ENCODE data around the gene SEMA5B.

SEMA5B gene

GRCh38 chr3:122962149-122962548, 65.4 kb downstream of the SEMA5B start:
- H3K18ac ChIP-seq (ENCODE audit: low read length) = no peak overlapping the region
- H3K79me1 ChIP-seq (ENCODE audit: low read length) = no peaks in the 10 kb centered on the region
- H3K27me3 ChIP-seq (ENCODE audit: insufficient read depth, low read length) = no peaks in the 10 kb centered on the region
- no peaks in the 10 kb centered on the region for H3K79me2 ChIP-seq (ENCODE audit: control insufficient read depth, insufficient read depth, low read length, poor library complexity)
- no peak overlapping the region for H3K23ac ChIP-seq (ENCODE audit: low read length)
- H4K91ac ChIP-seq (ENCODE audit: low read depth, low read length) = no peak overlapping the region
- no peak overlapping the region for H3K9ac ChIP-seq (ENCODE audit: low read length)
- no peak overlapping the region for H3K4me2 ChIP-seq (ENCODE audit: low read length)
- no peak overlapping the region for H4K12ac ChIP-seq (ENCODE audit: low read depth, low read length)
- H3K14ac ChIP-seq (ENCODE audit: low read length) = no peak overlapping the region
- no peaks in the 10 kb centered on the region for H3K9me3 ChIP-seq (ENCODE audit: insufficient read depth, low read depth, low read length)
- H3K36me3 ChIP-seq (ENCODE audit: control insufficient read depth in 1 of 2, insufficient read depth in 2 of 2, low read length in 2 of 2) = no peaks in the 10 kb centered on the region
- WGBS (ENCODE audit: extremely low coverage, insufficient coverage, insufficient read length) = no CpG with 5 or more reads among the region's 9 CpGs
- no peak overlapping the region for H2BK12ac ChIP-seq (ENCODE audit: low read length)
- H4K8ac ChIP-seq (ENCODE audit: low read depth, low read length) = no peak overlapping the region
- H2BK5ac ChIP-seq (ENCODE audit: low read depth, low read length, poor library complexity) = no peak overlapping the region
- H2BK120ac ChIP-seq (ENCODE audit: insufficient read depth, low read length, poor library complexity) = no peak overlapping the region
- no peak overlapping the region for H3K27ac ChIP-seq (ENCODE audit: low read depth, low read length)
- H3K4ac ChIP-seq (ENCODE audit: low read depth, low read length) = no peak overlapping the region
- H3K4me3 ChIP-seq (ENCODE audit: low read depth, low read length) = no peak overlapping the region
- H2AK5ac ChIP-seq (ENCODE audit: low read length) = no peak overlapping the region
- DNase-seq = no peak
- H2AFZ ChIP-seq (ENCODE audit: insufficient read depth, low read length, poor library complexity) = no peak overlapping the region
- no peaks in the 10 kb centered on the region for H3K4me1 ChIP-seq (ENCODE audit: control insufficient read depth in 1 of 2, insufficient read depth in 2 of 2, low read length in 2 of 2)

GRCh38 chr3:122961146-122961545, 66.4 kb downstream of the SEMA5B start:
- Histone ChIP-seq H3K4ac (ENCODE audit: low read depth, low read length) (no peak overlapping the region), H3K79me1 (ENCODE audit: low read length) (no peaks in the 10 kb centered on the region), H3K27me3 (ENCODE audit: insufficient read depth, low read length) (no peaks in the 10 kb centered on the region), H2AFZ (ENCODE audit: insufficient read depth, low read length, poor library complexity) (no peak overlapping the region), H2BK12ac (ENCODE audit: low read length) (no peak overlapping the region), H3K9ac (ENCODE audit: low read length) (no peak overlapping the region), H3K36me3 (ENCODE audit: control insufficient read depth in 1 of 2, insufficient read depth in 2 of 2, low read length in 2 of 2) (no peaks in the 10 kb centered on the region), H4K91ac (ENCODE audit: low read depth, low read length) (no peak overlapping the region), H2BK120ac (ENCODE audit: insufficient read depth, low read length, poor library complexity) (no peak overlapping the region), H3K4me2 (ENCODE audit: low read length) (no peak overlapping the region), H4K8ac (ENCODE audit: low read depth, low read length) (no peak overlapping the region), H4K12ac (ENCODE audit: low read depth, low read length) (no peak overlapping the region), H3K14ac (ENCODE audit: low read length) (no peak overlapping the region), H3K9me3 (ENCODE audit: insufficient read depth, low read depth, low read length) (no peaks in the 10 kb centered on the region), H3K27ac (ENCODE audit: low read depth, low read length) (no peak overlapping the region), H3K18ac (ENCODE audit: low read length) (no peak overlapping the region), H3K4me3 (ENCODE audit: low read depth, low read length) (no peak overlapping the region), H2BK5ac (ENCODE audit: low read depth, low read length, poor library complexity) (no peak overlapping the region), H3K23ac (ENCODE audit: low read length) (no peak overlapping the region), H2AK5ac (ENCODE audit: low read length) (no peak overlapping the region), H3K79me2 (ENCODE audit: control insufficient read depth, insufficient read depth, low read length, poor library complexity) (no peaks in the 10 kb centered on the region), H3K4me1 (ENCODE audit: control insufficient read depth in 1 of 2, insufficient read depth in 2 of 2, low read length in 2 of 2) (no peaks in the 10 kb centered on the region)
- no CpG with 5 or more reads among the region's 4 CpGs for whole genome bisulfite sequencing (ENCODE audit: extremely low coverage, insufficient coverage, insufficient read length)
- peak in 1 of 2 donors; percentile 57 for DNase-seq

GRCh38 chr3:122960652-122961051, 66.9 kb downstream of the SEMA5B start:
- no peak overlapping the region for H2BK12ac ChIP-seq (ENCODE audit: low read length)
- no peaks in the 10 kb centered on the region for H3K9me3 ChIP-seq (ENCODE audit: insufficient read depth, low read depth, low read length)
- no peak overlapping the region for H2AK5ac ChIP-seq (ENCODE audit: low read length)
- DNase-seq = no peak
- no peaks in the 10 kb centered on the region for H3K27me3 ChIP-seq (ENCODE audit: insufficient read depth, low read length)
- H3K4me3 ChIP-seq (ENCODE audit: low read depth, low read length) = no peak overlapping the region
- H2BK5ac ChIP-seq (ENCODE audit: low read depth, low read length, poor library complexity) = no peak overlapping the region
- no peak overlapping the region for H3K23ac ChIP-seq (ENCODE audit: low read length)
- H3K4me2 ChIP-seq (ENCODE audit: low read length) = no peak overlapping the region
- H3K4me1 ChIP-seq (ENCODE audit: control insufficient read depth in 1 of 2, insufficient read depth in 2 of 2, low read length in 2 of 2) = no peaks in the 10 kb centered on the region
- no peak overlapping the region for H2BK120ac ChIP-seq (ENCODE audit: insufficient read depth, low read length, poor library complexity)
- no peaks in the 10 kb centered on the region for H3K79me2 ChIP-seq (ENCODE audit: control insufficient read depth, insufficient read depth, low read length, poor library complexity)
- no CpG with 5 or more reads among the region's 4 CpGs for WGBS (ENCODE audit: extremely low coverage, insufficient coverage, insufficient read length)
- no peaks in the 10 kb centered on the region for H3K79me1 ChIP-seq (ENCODE audit: low read length)
- no peak overlapping the region for H3K9ac ChIP-seq (ENCODE audit: low read length)
- H3K18ac ChIP-seq (ENCODE audit: low read length) = no peak overlapping the region
- H4K91ac ChIP-seq (ENCODE audit: low read depth, low read length) = no peak overlapping the region
- H3K14ac ChIP-seq (ENCODE audit: low read length) = no peak overlapping the region
- no peak overlapping the region for H2AFZ ChIP-seq (ENCODE audit: insufficient read depth, low read length, poor library complexity)
- no peak overlapping the region for H4K8ac ChIP-seq (ENCODE audit: low read depth, low read length)
- no peak overlapping the region for H4K12ac ChIP-seq (ENCODE audit: low read depth, low read length)
- no peak overlapping the region for H3K4ac ChIP-seq (ENCODE audit: low read depth, low read length)
- H3K27ac ChIP-seq (ENCODE audit: low read depth, low read length) = no peak overlapping the region
- no peaks in the 10 kb centered on the region for H3K36me3 ChIP-seq (ENCODE audit: control insufficient read depth in 1 of 2, insufficient read depth in 2 of 2, low read length in 2 of 2)

- no peak overlapping the region for H3K9ac ChIP-seq (ENCODE audit: low read length)
- H3K9me3 ChIP-seq (ENCODE audit: insufficient read depth, low read depth, low read length) = no peaks in the 10 kb centered on the region
- H3K14ac ChIP-seq (ENCODE audit: low read length) = no peak overlapping the region
- H3K79me1 ChIP-seq (ENCODE audit: low read length) = no peaks in the 10 kb centered on the region
- H3K27ac ChIP-seq (ENCODE audit: low read depth, low read length) = no peak overlapping the region
- no peak overlapping the region for H2BK12ac ChIP-seq (ENCODE audit: low read length)
- H4K91ac ChIP-seq (ENCODE audit: low read depth, low read length) = no peak overlapping the region
- H3K79me2 ChIP-seq (ENCODE audit: control insufficient read depth, insufficient read depth, low read length, poor library complexity) = no peaks in the 10 kb centered on the region
- H2BK5ac ChIP-seq (ENCODE audit: low read depth, low read length, poor library complexity) = no peak overlapping the region
- H4K8ac ChIP-seq (ENCODE audit: low read depth, low read length) = no peak overlapping the region
- H4K12ac ChIP-seq (ENCODE audit: low read depth, low read length) = no peak overlapping the region
- no peak overlapping the region for H2AK5ac ChIP-seq (ENCODE audit: low read length)
- H2BK120ac ChIP-seq (ENCODE audit: insufficient read depth, low read length, poor library complexity) = no peak overlapping the region
- H3K4ac ChIP-seq (ENCODE audit: low read depth, low read length) = no peak overlapping the region
- H3K23ac ChIP-seq (ENCODE audit: low read length) = no peak overlapping the region
- no peaks in the 10 kb centered on the region for H3K27me3 ChIP-seq (ENCODE audit: insufficient read depth, low read length)
- H3K4me2 ChIP-seq (ENCODE audit: low read length) = no peak overlapping the region
- no peak overlapping the region for H3K18ac ChIP-seq (ENCODE audit: low read length)
- DNase-seq = no peak
- no CpG with 5 or more reads among the region's 5 CpGs for WGBS (ENCODE audit: extremely low coverage, insufficient coverage, insufficient read length)
- H3K4me1 ChIP-seq (ENCODE audit: control insufficient read depth in 1 of 2, insufficient read depth in 2 of 2, low read length in 2 of 2) = peaks cover 2% of the 10 kb centered on the region in 2 experiments
- no peak overlapping the region for H3K4me3 ChIP-seq (ENCODE audit: low read depth, low read length)
- no peak overlapping the region for H2AFZ ChIP-seq (ENCODE audit: insufficient read depth, low read length, poor library complexity)
- no peaks in the 10 kb centered on the region for H3K36me3 ChIP-seq (ENCODE audit: control insufficient read depth in 1 of 2, insufficient read depth in 2 of 2, low read length in 2 of 2)
Measured at GRCh38 chr3:122959339-122959738, 68.2 kb downstream of the SEMA5B start.
